Kidney epithelial cell (primary cell): ENCODE results near the gene FADD. TPM values are rescaled to one million over a fixed set of nuclear protein-coding genes. Genes with fewer than 3 reads are reported as not detected.

Source experiments
- DNase-seq: peaks from one replicate; pipeline ENCODE4 v3.0.0-alpha.2; 2010; ENCODE audit warnings: low read depth
- H3K27me3 ChIP-seq: 2 replicates; pipeline ENCODE4 v1.6.0; 2011; ENCODE audit warnings: low read length; ENCODE audit not compliant: control insufficient read depth, insufficient read depth
- H3K36me3 ChIP-seq: 2 replicates; pipeline ENCODE4 v1.5.1; 2011; ENCODE audit warnings: low read length; ENCODE audit not compliant: control insufficient read depth, insufficient read depth
- H3K4me3 ChIP-seq: 2 replicates; pipeline ENCODE4 v1.5.1; 2011; ENCODE audit warnings: low read depth, mild to moderate bottlenecking, control low read depth, low read length
- total RNA-seq: library from RNA; depleted of rRNA; stranded (reverse); fragments of >200 nt; gene quantifications from 2 replicates; pipeline ENCODE4 v1.2.3, GENCODE V29; 2015
- TF ChIP-seq, protein P1 (sequence below): IDR thresholded peaks from 2 replicates; pipeline ENCODE4 v1.5.1; 2011; ENCODE audit warnings: mild to moderate bottlenecking, moderate library complexity, low read length, control low read depth, inconsistent platforms; ENCODE audit not compliant: insufficient read depth, poor library complexity, severe bottlenecking

FADD gene
- total RNA-seq, 1 donor from 2014 or later = 51.5 TPM

DNA sequence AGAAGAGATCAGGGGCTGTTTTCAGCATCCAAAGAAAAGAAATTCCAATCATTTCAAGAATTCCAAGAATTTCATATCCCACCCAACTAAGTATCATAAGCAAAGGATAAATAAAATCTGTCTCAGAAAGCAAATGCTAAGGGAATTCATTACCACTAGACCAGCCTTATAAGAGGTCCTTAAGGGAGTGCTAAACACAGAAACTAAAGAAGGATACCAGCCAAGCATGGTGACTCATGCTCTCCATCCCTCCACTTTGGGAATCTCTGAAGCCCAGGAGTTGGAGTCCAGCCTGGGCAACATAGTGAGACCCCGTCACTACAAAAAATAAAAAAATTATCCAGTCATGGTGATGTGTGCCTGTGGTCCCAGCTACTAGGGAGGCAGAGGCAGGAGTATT lies 17.8 kb downstream of the FADD start:
- TF ChIP-seq, protein P1, sequence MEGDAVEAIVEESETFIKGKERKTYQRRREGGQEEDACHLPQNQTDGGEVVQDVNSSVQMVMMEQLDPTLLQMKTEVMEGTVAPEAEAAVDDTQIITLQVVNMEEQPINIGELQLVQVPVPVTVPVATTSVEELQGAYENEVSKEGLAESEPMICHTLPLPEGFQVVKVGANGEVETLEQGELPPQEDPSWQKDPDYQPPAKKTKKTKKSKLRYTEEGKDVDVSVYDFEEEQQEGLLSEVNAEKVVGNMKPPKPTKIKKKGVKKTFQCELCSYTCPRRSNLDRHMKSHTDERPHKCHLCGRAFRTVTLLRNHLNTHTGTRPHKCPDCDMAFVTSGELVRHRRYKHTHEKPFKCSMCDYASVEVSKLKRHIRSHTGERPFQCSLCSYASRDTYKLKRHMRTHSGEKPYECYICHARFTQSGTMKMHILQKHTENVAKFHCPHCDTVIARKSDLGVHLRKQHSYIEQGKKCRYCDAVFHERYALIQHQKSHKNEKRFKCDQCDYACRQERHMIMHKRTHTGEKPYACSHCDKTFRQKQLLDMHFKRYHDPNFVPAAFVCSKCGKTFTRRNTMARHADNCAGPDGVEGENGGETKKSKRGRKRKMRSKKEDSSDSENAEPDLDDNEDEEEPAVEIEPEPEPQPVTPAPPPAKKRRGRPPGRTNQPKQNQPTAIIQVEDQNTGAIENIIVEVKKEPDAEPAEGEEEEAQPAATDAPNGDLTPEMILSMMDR = no peak
- Histone ChIP-seq H3K27me3 (no peaks in the 10 kb centered on the region), H3K4me3 (no peak overlapping the region), H3K36me3 (no peaks in the 10 kb centered on the region)
- DNase-seq = no peak

DNA sequence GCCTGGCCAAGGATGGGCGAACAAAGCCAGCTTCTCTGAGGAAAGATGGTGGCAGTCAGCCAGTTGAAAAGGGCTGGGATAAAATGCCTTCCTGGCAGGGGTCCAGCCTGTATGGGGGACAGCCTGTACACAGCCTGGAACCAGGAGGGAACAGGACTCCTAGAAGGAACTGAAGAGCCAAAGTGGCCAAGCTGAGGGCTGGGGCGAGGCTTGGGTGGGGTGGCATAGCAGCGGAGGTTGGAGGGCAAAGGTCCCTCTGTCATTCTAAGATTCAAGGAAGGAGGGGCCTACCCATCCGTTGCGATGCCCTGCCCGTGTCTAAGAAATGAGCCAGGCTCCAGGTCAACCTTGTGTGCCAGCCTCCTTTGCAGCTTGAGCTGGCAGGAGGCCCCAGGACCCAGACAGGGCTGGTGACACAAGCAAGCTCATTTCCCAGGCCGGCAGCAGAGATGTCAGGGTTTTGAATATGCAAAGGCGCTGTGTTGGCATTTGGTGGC lies 22.6 kb downstream of the FADD start:
- H3K27me3 ChIP-seq = no peaks in the 10 kb centered on the region

DNA sequence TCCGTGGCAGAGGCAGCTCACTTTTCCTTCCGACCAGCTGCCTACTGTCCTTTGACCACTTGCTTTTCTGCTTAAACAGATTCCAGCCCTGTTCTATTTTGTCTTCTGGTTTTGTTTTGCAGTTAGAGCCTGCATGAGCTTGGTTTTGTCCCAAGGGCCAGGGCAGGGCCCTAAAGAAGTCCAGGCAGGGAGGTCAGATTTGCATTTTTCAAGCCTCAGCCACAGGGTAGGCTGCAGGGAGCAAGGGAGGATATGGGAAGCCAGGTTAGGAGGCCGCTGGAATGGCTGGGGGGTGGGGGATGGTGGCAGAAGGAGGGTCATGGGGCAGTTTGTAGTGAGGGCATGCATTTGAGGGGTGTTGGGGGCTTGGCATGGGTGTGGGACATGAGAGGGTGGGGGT lies 23.1 kb downstream of the FADD start:
- Histone ChIP-seq H3K36me3 (no peaks in the 10 kb centered on the region), H3K27me3 (no peaks in the 10 kb centered on the region), H3K4me3 (no peak overlapping the region)
- no peak for DNase-seq
- TF ChIP-seq, protein P1 = no peak

More for the DNA sequence above, 22.6 kb downstream of the FADD start:
- Histone ChIP-seq H3K36me3 (no peaks in the 10 kb centered on the region), H3K4me3 (no peak overlapping the region)
- no peak for DNase-seq
- TF ChIP-seq, protein P1 = no peak

DNA sequence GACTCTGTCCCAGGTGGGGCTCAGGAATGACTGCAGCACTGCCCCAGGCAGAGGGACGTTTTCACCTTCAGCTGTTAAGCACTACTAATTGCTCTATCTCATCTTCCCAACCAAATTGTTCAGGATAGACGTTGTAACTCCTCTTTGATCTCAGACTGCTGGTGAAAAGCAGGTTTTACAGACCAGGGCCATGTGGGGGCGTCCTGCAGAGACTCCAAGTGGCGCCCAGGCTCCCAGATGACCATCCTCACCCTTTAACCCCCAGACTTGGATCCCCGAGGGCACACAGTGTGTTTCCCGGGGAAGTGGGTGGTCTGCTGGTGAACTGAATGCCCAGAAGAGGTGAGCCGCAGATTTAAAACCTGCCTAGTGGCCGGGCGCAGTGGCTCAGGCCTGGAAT lies 23.9 kb downstream of the FADD start:
- TF ChIP-seq, protein P1 = peak; percentile 18
- H3K36me3 ChIP-seq = no peaks in the 10 kb centered on the region
- DNase-seq = no peak
- no peaks in the 10 kb centered on the region for H3K27me3 ChIP-seq
- no peak overlapping the region for H3K4me3 ChIP-seq

DNA sequence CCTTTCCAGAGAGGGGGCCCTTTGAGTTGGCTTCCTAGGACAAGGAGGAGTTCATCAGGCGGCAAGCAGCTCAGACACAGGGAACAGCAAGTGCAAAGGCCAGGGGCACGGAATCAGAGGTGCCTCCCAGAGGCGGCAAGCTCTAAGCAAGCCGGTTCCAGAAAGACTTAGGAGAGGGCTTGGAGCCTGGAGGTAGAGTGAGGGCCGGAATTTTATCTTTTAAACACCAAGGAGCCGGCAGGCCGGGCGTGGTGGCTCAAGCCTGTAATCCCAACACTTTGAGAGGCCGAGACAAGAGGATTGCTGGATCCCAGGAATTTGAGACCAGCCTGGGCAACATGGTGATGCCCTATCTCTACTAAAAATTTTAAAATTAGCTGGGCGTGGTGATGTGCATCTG lies 26.6 kb downstream of the FADD start:
- no peak for DNase-seq
- H3K4me3 ChIP-seq = no peak overlapping the region
- no peaks in the 10 kb centered on the region for H3K27me3 ChIP-seq
- H3K36me3 ChIP-seq = no peaks in the 10 kb centered on the region
- TF ChIP-seq, protein P1 = no peak

DNA sequence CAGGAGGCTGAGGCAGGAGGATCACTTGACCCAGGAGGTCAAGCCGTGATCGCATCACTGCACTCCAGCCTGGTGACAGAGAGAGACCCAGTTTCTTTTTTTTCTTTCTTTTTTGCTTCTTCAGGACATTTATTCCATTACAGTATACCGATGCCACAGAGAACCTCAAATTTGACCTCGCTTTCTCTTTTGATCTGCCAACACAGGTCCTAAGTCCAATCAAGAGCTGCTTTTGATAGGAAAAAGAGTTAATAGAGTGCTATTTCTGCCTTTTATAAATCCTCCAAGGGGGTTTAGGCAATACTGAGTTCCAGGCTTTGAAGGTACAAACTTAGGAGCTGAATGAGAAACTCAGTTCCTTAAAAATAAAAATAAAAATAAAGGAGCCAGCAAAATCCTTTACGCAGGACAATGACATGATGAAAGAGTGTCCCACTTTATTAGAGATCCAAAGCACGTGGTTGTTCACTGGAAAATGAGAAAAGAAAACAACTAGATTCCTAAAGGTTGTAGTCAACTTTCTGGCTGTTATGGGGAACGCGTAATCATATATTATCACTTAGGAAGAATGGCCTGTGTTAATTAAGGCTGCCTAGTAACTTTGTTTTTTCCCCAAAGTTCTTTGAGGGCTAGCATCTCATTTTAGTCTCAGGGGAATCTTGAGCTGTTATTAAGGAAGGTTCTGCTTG lies 27.2 kb downstream of the FADD start:
- DNase-seq = no peak
- no peaks in the 10 kb centered on the region for H3K36me3 ChIP-seq
- TF ChIP-seq, protein P1 = no peak
- H3K27me3 ChIP-seq = no peaks in the 10 kb centered on the region
- H3K4me3 ChIP-seq = no peak overlapping the region
